HG03520 (cell line): ENCODE results near the gene SIGLEC5.
"Not testable (repeated sequence)": the region's sequence is repeated elsewhere in the genome, so short reads cannot be mapped to it uniquely, and the experiment has no call there.

ENCODE experiments used
- ATAC-seq: cut with Tn5 transposase; IDR thresholded peaks from one replicate; pipeline ENCODE4 v1.9.1; 2021; ENCODE audit warnings: mild to moderate bottlenecking, moderate library complexity; ENCODE audit not compliant: unreplicated experiment

Gene SIGLEC5, protein sequence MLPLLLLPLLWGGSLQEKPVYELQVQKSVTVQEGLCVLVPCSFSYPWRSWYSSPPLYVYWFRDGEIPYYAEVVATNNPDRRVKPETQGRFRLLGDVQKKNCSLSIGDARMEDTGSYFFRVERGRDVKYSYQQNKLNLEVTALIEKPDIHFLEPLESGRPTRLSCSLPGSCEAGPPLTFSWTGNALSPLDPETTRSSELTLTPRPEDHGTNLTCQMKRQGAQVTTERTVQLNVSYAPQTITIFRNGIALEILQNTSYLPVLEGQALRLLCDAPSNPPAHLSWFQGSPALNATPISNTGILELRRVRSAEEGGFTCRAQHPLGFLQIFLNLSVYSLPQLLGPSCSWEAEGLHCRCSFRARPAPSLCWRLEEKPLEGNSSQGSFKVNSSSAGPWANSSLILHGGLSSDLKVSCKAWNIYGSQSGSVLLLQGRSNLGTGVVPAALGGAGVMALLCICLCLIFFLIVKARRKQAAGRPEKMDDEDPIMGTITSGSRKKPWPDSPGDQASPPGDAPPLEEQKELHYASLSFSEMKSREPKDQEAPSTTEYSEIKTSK

DNA sequence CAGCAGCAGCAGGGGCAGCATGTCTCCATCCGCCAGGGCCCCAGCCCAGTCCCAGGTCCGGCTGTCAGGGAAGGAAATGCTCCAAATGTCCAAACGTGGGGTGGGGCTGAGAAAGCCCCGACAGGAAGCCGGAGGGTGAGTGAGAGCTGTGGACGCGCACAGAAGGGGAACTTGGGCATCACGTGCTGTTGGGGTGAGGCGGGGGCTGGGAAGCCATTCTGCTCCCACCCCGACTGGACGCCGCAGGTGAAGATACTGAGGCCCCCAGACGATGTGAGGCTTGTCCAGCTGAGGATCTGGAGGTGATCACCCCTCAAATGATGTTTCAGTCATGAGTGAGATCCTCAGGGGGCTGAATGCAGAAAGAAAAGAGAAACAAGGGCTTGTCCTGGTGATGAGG, at the start of gene SIGLEC5:
Gene SIGLEC5, minus strand, starts transcription at position 87 of the 400 bp plus-strand sequence. Its CDS starts 66 bp downstream, at position 21.
- not testable (repeated sequence) for ATAC-seq

DNA sequence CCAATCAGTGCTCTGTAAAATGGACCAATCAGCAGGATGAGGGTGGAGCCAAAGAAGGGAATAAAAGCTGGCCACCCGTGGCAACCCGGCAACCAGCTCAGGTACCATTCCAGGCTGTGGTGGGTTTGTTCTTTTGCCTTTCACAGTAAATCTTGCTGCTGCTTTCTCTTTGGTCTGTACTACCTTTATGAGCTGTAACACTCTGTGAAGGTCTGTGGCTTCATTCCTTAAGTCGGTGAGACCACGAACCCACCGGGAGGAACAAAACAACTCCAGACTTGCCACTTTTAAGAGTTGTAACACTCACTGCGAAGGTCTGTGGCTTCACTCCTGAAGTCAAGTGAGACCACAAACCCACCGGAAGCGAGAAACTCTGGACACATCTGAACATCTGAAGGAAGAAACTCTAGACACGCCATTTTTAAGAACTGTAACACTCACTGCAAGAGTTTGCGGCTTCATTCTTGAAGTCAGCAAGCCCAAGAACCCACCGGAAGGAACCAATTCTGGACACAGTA, 46.4 kb upstream of the SIGLEC5 start:
- no peak for ATAC-seq

DNA sequence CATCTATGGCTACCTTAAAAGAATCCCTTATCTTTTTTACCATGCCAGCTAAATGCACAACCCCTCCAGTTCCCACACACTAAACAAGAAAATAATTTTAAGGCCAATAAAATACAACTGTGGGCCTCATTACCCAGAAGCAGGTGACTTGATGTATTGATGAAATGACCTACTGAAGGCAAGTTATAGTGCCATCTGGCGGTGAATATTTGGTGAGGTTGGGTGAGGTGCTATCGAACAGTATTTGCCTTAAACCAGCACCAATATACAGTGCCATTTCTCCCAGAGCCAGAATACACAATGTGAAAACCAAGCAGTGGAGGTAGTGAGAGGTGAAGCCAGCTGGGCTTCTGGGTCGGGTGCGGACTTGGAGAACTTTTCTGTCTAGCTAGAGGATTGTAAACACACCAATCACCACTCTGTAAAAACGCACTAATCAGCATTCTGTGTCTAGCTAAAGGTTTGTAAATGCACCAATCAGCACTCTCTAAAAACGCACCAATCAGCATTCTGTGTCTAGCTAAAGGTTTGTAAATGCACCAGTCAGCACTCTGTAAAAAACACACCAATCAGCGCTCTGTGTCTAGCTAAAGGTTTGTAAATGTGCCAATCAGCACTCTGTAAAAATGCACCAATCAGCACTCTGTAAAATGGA, 45.8 kb upstream of the SIGLEC5 start:
- ATAC-seq: not testable (repeated sequence)

DNA sequence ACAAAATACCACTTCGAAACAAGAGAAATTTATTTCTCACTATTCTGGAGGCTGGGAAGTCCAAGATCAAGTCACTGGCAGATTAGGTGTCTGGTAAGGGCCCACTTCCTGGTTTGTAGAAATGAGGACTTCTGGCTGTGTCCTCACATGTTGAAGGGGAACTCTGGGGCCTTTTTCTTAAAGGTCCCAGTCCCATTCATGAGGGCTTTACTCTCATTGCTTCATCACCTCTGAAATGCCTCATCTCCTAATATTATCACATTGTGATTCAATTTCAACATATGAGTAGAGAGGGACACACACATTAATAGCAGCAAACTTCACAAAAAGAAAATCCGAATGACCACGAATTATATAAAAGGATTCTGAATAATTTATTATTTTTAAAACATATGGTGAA, 38.0 kb upstream of the SIGLEC5 start:
- no peak for ATAC-seq

DNA sequence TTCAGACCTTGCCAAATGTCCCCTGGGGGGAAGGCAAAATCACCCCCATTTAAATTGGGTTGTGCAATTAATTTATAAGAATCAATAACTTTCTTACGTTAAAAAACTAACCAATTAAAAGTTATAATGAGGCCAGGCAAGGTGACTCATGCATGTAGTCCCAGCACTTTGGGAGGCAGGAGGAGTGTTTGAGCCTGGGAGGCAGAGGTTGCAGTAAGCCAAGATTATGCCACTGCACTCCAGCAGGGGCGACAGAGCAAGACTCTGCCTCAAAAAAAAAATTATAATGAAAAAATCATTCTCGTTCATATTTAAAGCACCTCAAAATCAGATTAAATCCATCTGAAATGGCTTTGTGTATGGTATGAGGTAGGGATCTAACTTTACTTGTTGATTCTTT, 34.8 kb upstream of the SIGLEC5 start:
- no peak for ATAC-seq

DNA sequence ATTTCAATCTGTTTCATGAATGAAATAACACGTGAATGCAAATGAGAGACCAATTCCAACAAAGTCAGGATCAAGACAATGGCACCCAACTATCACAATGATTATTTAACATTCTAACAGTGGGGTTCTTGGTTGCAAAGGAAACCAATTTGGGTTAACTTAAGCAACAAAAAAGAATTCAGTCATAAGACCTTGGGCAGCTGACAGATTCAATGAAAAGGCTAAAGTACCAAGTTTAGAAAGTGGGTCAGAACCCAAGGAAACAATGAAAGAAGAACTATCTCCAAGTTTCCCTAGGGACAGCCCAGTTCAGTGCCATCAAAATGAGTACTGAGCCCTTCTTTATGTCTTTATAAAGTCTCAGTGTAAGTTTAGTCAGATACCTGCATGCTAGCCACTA, 33.9 kb upstream of the SIGLEC5 start:
- no peak for ATAC-seq

DNA sequence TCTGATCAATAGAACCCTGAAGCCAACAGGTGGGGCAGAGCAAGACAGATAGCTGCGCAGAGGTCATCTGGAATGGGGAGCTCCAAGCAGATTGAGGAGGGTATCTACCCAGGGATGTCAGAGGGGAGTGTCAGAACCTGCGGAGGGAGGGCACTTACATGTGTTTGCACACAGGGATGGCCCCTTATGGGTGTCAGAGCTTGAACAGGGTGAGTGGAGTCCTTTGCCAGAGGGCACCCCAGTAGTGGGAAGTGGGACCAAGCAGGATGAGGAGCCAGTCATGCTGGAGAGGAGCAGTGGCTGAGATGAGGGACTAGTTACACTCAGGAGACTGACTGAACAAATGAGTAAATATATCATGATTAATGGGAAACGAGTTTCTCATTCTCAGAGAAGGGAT, 33.4 kb upstream of the SIGLEC5 start:
- ATAC-seq: no peak

DNA sequence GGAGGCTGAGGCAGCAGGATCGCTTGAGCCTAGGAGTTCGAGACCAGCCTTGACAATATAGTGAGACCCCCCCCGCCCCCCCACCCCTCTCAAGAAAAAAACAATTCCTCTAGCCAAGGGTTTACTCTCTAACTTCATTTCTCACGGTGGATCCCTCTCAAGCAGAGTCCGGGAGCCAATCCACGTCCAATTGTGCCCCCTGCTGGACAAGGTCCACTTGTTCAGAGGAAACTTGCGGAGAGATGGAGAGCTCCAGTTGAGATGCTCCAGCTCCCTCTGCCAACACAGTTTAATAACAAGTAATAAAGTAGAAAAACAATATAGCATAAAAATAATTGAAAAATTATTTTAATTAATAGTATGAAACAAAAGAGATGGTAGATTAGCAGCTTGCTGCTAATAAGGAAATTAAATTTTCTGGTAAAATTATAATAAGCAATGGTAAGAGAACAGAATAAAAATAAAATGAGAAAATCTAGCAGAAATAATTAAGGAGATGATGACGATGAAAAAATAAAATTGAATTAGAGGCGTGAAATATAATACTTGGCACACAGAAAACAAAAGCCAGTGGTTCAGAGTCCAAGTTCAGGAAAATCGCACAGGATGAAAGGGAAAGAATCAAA, 30.9 kb upstream of the SIGLEC5 start:
- no peak for ATAC-seq

DNA sequence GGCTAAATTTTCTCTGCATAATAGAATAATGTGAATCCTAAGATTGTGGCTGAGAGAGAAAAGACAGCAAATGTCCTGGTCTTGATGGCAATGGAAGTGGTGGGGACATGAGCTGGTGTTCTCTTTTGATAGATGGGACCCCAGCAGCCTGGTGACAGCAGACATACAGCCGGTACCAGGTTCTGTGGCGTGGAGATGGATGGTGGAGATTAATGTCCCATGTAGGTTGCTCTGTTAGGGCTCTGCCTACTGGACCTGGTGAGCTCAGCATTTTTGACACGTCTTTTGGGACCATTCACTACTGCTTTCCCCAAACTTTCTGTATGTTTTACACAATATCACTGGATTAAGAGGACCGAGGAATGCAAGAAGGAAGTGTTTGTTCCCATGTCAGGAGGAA, 24.6 kb upstream of the SIGLEC5 start:
- ATAC-seq: no peak

DNA sequence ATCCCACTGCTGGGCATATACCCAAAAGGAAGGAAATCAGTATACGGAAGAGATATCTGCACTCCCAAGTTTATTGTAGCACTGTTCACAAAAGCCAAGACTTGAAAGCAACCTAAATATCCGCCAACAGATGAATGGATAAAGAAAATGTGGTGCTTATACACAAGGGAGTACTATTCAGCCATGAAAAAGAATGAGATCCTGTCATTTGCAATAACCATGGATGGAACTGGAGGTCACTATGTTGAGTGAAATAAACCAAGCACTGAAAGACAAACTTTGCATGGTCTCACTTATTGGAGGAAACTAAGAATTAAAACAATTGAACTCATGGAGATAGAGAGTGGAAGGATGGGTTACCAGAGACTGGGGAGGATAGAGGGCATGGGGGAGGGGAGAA, 23.0 kb upstream of the SIGLEC5 start:
- ATAC-seq: no peak

DNA sequence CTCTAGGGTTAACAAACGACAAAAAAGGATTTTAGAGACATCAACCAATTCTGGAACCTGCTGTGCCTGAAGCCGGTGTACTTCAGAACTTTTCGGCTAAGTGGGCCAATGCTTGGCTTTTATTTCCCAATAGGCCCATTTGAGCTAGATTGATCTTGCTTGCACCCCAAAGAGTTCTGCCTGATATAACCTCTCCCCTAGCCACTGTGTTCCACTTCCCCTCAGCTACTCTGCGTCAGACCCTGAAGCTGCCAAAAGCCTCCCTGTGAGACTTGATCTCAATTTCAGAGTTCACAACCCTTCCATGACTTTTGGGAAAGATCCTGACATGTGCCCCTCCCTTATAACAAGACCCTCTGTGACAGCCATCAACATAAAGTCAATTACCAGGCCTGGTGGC, 22.1 kb upstream of the SIGLEC5 start:
- ATAC-seq: no peak

DNA sequence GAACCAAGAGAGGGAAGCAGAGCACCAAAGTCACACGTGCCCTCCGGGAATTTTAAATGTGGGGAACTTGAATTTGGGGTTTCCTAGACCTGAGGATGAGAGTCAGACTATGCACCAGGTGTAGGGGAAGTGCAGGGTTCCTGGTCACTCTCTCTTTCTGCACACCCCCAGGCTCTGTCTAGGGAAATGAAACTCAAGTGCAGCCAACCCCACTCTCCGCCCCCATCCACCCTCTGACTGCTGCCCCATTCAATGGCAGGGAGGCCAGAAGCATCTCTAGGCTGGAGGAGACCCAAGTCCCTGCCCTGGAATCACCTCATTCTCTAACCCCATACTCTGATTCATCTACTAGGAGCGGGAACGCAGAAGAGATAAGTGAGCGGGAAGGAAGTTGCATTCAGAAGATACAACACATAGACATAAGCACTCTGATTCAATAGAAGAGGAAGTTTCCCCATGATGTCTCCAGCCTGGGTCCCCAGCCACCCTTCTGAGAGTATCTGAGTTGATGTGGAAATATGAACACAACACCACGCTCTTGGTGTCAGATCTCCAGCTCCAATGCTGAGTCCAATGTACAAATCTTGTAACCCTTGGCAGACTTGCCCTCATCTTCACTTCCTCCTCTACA, 21.1 kb upstream of the SIGLEC5 start:
- ATAC-seq: no peak

DNA sequence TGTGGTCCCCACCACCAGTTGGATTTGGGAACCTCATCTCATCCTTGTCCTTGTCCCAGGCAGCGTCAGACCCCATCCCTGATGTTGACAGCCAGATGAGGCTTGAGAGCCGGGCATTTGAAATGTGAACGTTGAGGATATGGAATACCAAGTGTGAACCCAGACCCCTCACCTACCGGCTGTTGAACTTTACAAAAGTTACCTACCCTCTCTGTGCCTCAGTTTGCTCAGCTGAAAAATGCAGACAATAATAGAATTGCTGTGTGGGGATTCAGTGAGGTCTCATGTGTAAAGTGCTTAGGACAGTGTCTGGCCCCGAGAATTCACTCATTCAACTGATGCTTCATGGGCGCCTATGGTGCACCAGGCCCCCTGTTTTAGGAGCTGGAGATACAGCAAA, 17.1 kb upstream of the SIGLEC5 start:
- no peak for ATAC-seq

DNA sequence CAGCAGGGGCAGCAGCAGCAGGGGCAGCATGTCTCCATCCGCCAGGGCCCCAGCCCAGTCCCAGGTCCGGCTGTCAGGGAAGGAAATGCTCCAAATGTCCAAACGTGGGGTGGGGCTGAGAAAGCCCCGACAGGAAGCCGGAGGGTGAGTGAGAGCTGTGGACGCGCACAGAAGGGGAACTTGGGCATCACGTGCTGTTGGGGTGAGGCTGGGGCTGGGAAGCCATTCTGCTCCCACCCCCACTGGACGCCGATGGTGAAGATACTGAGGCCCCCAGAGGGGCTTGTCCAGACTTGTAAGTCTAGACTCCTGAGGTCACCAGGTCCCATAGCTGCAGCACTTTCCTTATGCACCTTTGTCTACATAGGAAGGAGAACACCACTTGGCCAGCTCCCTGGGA, 16.5 kb upstream of the SIGLEC5 start, which contains the start of gene SIGLEC14:
Gene SIGLEC14, minus strand, starts transcription at position 96 of the 400 bp plus-strand sequence. Its CDS starts 66 bp downstream, at position 30.
- ATAC-seq: not testable (repeated sequence)

DNA sequence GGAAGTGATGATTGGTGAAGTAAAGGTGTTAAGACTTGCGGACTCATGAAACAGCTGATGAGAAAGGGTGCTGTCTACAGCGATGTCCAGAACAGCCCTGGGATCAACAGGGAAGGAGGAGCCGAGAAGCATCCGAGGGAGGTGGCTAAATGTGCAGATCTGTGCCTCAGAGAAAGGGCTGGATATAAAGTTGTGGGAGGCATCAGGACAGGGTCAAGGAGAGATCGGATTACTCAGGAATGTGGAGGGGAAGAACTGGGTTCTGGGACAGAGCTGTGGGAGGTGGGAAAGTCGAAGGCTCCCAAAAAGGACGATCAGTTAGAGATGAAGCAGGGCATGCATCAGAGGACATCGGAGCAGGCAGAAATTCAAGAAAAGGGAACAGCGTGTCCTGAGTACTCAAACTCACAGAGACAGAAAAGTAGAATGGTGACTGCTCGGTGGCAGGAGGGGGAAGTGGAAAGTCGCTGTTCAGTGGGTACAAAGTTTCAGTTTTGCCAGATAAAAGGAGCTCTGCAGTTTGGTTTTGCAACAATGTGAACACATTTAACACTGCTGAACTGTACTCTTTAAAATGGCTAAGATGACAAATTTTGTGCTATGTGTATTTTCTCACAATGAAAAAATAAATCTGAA, 14.6 kb upstream of the SIGLEC5 start:
- ATAC-seq: no peak

DNA sequence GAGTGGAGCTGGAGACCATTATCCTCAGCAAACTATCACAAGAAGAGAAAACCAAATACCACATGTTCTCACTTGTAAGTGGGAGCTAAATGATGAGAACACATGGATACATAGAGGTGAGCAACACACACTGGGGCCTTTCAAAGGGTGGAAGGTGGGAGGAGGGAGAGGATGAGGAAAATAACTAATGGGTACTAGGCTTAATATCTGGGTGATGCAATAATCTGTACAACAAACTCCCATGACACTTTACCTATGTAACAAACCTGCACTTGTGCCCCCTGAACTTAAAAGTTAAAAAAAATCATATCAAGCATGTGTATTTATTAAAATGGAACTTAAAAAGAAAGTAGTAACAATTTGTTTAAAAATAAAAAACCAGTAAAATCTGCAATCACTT, 11.4 kb upstream of the SIGLEC5 start:
- ATAC-seq: no peak

DNA sequence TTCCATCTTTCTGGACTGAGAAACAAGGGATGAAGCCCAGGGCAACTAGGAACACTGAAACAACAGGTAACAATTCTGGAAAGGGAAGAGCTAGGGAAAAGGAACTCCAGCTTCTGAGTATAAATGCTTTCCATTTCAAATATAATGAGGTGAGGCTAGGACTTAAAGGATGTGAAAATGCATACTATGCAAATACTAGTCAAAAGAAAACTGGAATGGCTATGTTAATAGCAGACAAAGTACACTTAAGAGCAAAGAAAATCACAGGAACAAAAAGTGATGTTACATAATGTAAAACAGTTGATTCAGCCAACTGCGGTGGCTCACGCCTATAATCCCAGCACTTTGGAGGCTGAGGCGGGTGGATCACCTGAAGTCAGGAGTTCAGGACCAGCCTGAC, 10.2 kb upstream of the SIGLEC5 start:
- ATAC-seq: no peak

DNA sequence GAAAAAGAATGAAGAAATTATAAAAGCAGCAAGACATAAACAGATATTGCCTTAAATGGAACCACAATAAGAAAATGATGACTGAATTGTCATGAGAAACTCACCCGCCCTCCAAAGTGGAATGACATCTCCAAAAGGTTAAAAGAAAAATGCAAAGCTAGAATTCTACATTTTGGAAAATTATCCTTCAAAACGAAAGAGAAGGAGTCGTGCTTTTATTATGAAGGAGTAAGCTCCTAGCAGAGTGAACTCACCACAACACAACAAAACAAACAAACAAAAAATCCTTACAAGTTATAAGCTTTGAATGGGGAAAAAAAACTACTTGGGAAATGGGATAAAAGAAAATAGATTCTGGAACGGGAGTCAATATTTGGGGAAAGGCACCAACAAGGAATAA, 9.7 kb upstream of the SIGLEC5 start:
- no peak for ATAC-seq

DNA sequence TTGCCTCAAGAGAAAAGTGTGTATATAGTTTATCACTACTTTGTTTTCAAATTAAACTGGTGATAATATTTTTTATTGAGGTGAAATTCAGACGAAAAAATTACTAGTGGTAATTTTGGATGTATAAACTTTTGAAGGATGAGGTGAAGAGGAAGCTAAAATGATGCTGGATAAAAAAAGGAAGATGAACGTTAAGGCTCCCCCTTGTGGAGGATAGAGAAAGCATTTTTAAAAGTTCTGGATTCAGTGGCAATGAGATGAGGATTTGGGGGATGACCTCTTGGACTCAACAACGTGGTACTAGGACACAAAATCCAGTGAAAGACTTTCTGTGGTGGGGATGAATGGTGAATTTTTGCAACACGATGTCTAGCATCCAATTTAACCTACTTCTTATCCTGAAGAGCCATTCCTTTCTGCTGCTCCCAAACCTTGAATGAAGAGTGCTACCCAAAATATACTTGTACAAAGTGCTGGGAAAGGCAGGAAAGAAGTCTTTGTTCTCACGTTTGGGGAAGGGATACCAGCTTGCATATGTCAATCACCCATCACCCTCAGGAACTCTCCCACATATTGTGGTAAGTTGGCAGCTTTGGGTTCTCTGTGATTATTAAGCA, 7.3 kb upstream of the SIGLEC5 start:
- ATAC-seq: no peak

DNA sequence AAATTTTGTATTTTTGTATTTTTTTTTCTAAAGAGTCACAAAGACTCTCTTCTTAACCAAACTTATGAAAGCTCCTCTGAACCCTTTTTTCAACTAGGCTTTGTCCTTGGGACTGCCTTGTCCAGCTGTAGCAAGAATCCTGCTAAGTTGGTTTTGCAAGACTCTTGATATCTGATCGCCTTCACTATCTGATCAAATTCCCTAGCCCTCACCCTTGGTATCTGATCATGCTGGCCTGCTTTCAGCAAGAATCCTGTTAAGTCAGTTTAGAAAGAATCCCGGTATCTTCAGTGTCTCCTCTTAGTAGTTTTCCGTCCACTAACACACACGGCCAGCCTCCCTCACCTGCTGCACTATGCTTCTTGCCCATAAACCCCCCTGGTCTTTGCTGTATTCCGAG, 1.9 kb upstream of the SIGLEC5 start:
- ATAC-seq: no peak
